Subcutaneous abdominal adipose tissue (tissue), 5 donors: Measurements from ENCODE around the gene TMPRSS6.

Experiments
- H3K27ac ChIP-seq: one replicate; pipeline ENCODE4 v1.7.0; 2013; ENCODE audit warnings: low read depth, mild to moderate bottlenecking, inconsistent platforms, low read length, moderate library complexity
- H3K27me3 ChIP-seq, 5 donors: one replicate each; pipeline ENCODE4 v1.7.0; 2013; ENCODE audit warnings: low read length in 5 of 5, inconsistent platforms in 1 of 5; ENCODE audit not compliant: control insufficient read depth in 5 of 5, insufficient read depth in 4 of 5
- H3K36me3 ChIP-seq, 5 donors: one replicate each; pipeline ENCODE4 v1.7.0; 2013; ENCODE audit warnings: low read length in 5 of 5; ENCODE audit not compliant: control insufficient read depth in 5 of 5, insufficient read depth in 5 of 5
- H3K4me1 ChIP-seq, 5 donors: one replicate each; pipeline ENCODE4 v1.7.0; 2013; ENCODE audit warnings: low read length in 5 of 5, mild to moderate bottlenecking in 3 of 5, moderate library complexity in 1 of 5; ENCODE audit not compliant: control insufficient read depth in 5 of 5, insufficient read depth in 5 of 5
- H3K4me3 ChIP-seq, 5 donors: one replicate each; pipeline ENCODE4 v1.7.0; 2013; ENCODE audit warnings: low read length in 5 of 5, low read depth in 1 of 5
- H3K9ac ChIP-seq, 5 donors: one replicate each; pipeline ENCODE4 v1.7.0; 2013; ENCODE audit warnings: low read length in 5 of 5, mild to moderate bottlenecking in 4 of 5, moderate library complexity in 3 of 5
- H3K9me3 ChIP-seq, 5 donors: one replicate each; pipeline ENCODE4 v1.7.0; 2013; ENCODE audit warnings: low read length in 5 of 5; ENCODE audit not compliant: control insufficient read depth in 5 of 5
- donor health status: healthy.
- donor health status: healthy.
- donor health status: healthy.
- donor health status: healthy.
- donor health status: healthy.

TMPRSS6 gene

GRCh38 chr22:37026325-37026724 lies 83.2 kb downstream of the TMPRSS6 start:
- no peak overlapping the region for H3K4me3 ChIP-seq
- H3K9me3 ChIP-seq: no peaks in the 10 kb centered on the region
- no peaks in the 10 kb centered on the region for H3K27me3 ChIP-seq
- H3K36me3 ChIP-seq: peaks cover 0 to 61% (median 54%) of the 10 kb centered on the region in 5 donors
- no peak overlapping the region for H3K27ac ChIP-seq
- no peak overlapping the region for H3K9ac ChIP-seq
- H3K4me1 ChIP-seq: peaks cover 3 to 34% (median 15%) of the 10 kb centered on the region in 5 donors

- H3K36me3 ChIP-seq: peaks cover 0 to 61% (median 54%) of the 10 kb centered on the region in 5 donors
- no peaks in the 10 kb centered on the region for H3K27me3 ChIP-seq
- H3K9me3 ChIP-seq: no peaks in the 10 kb centered on the region
- H3K9ac ChIP-seq: peak overlapping the region in 1 of 5 donors; percentile 48
- no peak overlapping the region for H3K27ac ChIP-seq
- peaks cover 6 to 41% (median 21%) of the 10 kb centered on the region in 5 donors for H3K4me1 ChIP-seq
- no peak overlapping the region for H3K4me3 ChIP-seq
These were observed 83.9 kb downstream of the TMPRSS6 start for GRCh38 chr22:37025500-37026070.

- H3K27me3 ChIP-seq: no peaks in the 10 kb centered on the region
- peak overlapping the region in 1 of 5 donors; percentile 48 for H3K9ac ChIP-seq
- no peak overlapping the region for H3K4me3 ChIP-seq
- peaks cover 0 to 53% (median 45%) of the 10 kb centered on the region in 5 donors for H3K36me3 ChIP-seq
- H3K9me3 ChIP-seq: no peaks in the 10 kb centered on the region
- peaks cover 6 to 48% (median 31%) of the 10 kb centered on the region in 5 donors for H3K4me1 ChIP-seq
- no peak overlapping the region for H3K27ac ChIP-seq
These were observed 85.0 kb downstream of the TMPRSS6 start for GRCh38 chr22:37024339-37025157.

GRCh38 chr22:37023743-37024338 lies 85.7 kb downstream of the TMPRSS6 start:
- no peak overlapping the region for H3K4me3 ChIP-seq
- no peak overlapping the region for H3K9ac ChIP-seq
- H3K27me3 ChIP-seq: no peaks in the 10 kb centered on the region
- H3K4me1 ChIP-seq: peaks cover 6 to 49% (median 33%) of the 10 kb centered on the region in 5 donors
- H3K27ac ChIP-seq: no peak overlapping the region
- no peaks in the 10 kb centered on the region for H3K9me3 ChIP-seq
- peaks cover 0 to 45% (median 38%) of the 10 kb centered on the region in 5 donors for H3K36me3 ChIP-seq

GRCh38 chr22:37022483-37023337 lies 86.8 kb downstream of the TMPRSS6 start:
- peak overlapping the region in 1 of 5 donors; percentile 19 for H3K9ac ChIP-seq
- peaks cover 0 to 40% (median 33%) of the 10 kb centered on the region in 5 donors for H3K36me3 ChIP-seq
- no peaks in the 10 kb centered on the region for H3K27me3 ChIP-seq
- H3K27ac ChIP-seq: no peak overlapping the region
- no peaks in the 10 kb centered on the region for H3K9me3 ChIP-seq
- peaks cover 8 to 60% (median 45%) of the 10 kb centered on the region in 5 donors for H3K4me1 ChIP-seq
- no peak overlapping the region for H3K4me3 ChIP-seq

- peak overlapping the region in 1 of 5 donors; percentile 19 for H3K9ac ChIP-seq
- H3K27ac ChIP-seq: no peak overlapping the region
- H3K4me1 ChIP-seq: peaks cover 12 to 68% (median 53%) of the 10 kb centered on the region in 5 donors
- no peaks in the 10 kb centered on the region for H3K9me3 ChIP-seq
- peak overlapping the region in 1 of 5 donors; percentile 23 for H3K4me3 ChIP-seq
- H3K27me3 ChIP-seq: no peaks in the 10 kb centered on the region
- peaks cover 0 to 35% (median 26%) of the 10 kb centered on the region in 5 donors for H3K36me3 ChIP-seq
These were observed 87.6 kb downstream of the TMPRSS6 start for GRCh38 chr22:37021710-37022482.

- no peak overlapping the region for H3K4me3 ChIP-seq
- no peaks in the 10 kb centered on the region for H3K9me3 ChIP-seq
- peaks cover 0 to 27% (median 19%) of the 10 kb centered on the region in 5 donors for H3K36me3 ChIP-seq
- peaks cover 12 to 77% (median 61%) of the 10 kb centered on the region in 5 donors for H3K4me1 ChIP-seq
- H3K27ac ChIP-seq: peak overlapping the region; percentile 86
- peak overlapping the region in 2 of 5 donors; percentile 48 to 66 for H3K9ac ChIP-seq
- no peaks in the 10 kb centered on the region for H3K27me3 ChIP-seq
These were observed 88.5 kb downstream of the TMPRSS6 start for GRCh38 chr22:37021041-37021440.

- peak overlapping the region; percentile 69 to 92 (median 78) for H3K9ac ChIP-seq
- H3K4me3 ChIP-seq: peak overlapping the region; percentile 77 to 93 (median 87)
- H3K36me3 ChIP-seq: peaks cover 0 to 19% (median 10%) of the 10 kb centered on the region in 5 donors
- H3K9me3 ChIP-seq: no peaks in the 10 kb centered on the region
- no peaks in the 10 kb centered on the region for H3K27me3 ChIP-seq
- peak overlapping the region; percentile 86 for H3K27ac ChIP-seq
- peaks cover 13 to 77% (median 68%) of the 10 kb centered on the region in 5 donors for H3K4me1 ChIP-seq
These were observed 89.4 kb downstream of the TMPRSS6 start for GRCh38 chr22:37020192-37020479.
